Measurements from ENCODE around the gene MSX2.
A peak's percentile ranks its signal among the peaks of the same experiment; 100 is the strongest.

MSX2 gene

DNA sequence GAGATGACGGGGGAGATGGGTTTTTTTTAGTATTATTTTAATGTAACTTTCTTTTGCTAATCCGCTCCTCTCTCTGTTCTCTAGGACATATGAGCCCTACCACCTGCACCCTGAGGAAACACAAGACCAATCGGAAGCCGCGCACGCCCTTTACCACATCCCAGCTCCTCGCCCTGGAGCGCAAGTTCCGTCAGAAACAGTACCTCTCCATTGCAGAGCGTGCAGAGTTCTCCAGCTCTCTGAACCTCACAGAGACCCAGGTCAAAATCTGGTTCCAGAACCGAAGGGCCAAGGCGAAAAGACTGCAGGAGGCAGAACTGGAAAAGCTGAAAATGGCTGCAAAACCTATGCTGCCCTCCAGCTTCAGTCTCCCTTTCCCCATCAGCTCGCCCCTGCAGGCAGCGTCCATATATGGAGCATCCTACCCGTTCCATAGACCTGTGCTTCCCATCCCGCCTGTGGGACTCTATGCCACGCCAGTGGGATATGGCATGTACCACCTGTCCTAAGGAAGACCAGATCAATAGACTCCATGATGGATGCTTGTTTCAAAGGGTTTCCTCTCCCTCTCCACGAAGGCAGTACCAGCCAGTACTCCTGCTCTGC lies 4.8 kb downstream of the MSX2 start:
- Histone ChIP-seq H3K27ac (no peak overlapping the region), H3K4me3 (no peak overlapping the region)
- DNase-seq (ENCODE audit: low spot score), result no peak
- TF ChIP-seq, protein P1, sequence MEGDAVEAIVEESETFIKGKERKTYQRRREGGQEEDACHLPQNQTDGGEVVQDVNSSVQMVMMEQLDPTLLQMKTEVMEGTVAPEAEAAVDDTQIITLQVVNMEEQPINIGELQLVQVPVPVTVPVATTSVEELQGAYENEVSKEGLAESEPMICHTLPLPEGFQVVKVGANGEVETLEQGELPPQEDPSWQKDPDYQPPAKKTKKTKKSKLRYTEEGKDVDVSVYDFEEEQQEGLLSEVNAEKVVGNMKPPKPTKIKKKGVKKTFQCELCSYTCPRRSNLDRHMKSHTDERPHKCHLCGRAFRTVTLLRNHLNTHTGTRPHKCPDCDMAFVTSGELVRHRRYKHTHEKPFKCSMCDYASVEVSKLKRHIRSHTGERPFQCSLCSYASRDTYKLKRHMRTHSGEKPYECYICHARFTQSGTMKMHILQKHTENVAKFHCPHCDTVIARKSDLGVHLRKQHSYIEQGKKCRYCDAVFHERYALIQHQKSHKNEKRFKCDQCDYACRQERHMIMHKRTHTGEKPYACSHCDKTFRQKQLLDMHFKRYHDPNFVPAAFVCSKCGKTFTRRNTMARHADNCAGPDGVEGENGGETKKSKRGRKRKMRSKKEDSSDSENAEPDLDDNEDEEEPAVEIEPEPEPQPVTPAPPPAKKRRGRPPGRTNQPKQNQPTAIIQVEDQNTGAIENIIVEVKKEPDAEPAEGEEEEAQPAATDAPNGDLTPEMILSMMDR (IDR thresholded peaks at IDR 0.05), result no peak

DNA sequence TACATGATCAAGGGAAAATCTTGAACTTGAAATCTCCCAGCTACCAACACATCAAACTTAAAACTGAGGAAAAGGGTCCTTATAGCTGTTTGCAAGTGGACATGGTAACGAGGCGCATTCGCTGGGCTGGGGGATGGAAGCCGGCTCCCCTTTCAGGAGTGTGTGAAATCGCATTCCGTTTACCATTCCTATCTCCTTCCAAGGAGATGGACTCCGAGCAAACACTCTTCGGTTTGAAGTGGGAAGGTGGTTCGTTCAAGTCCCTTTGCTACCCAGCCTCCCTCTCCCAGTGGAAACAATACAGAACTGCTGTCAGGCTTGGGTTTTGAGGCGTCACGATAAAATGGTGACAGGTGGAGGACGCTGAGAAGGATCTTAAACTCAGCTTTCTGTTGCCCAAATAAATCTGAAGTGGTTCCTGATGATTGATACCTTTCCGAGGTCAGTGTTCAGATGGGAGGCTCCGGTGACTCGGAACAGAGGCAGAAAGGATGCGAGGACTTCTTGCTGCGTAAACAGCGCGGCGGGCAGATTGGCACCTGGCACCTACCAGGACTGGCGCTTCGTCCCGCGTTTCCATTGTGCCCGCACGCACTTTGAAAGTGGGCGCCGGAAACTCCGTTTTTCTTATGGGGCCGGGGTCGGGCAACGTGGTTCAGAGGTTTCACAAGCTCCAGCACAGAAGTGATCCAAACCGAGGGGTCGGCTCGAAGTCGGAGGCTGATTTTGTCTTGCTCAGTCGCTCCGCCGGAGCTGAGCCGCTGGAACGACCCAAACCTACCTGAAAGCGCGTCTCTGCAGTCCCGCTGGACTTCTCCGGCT lies 7.0 kb downstream of the MSX2 start:
- no peak overlapping the region for H3K27ac ChIP-seq
- TF ChIP-seq, protein P1 (IDR thresholded peaks at IDR 0.05), result no peak

DNA sequence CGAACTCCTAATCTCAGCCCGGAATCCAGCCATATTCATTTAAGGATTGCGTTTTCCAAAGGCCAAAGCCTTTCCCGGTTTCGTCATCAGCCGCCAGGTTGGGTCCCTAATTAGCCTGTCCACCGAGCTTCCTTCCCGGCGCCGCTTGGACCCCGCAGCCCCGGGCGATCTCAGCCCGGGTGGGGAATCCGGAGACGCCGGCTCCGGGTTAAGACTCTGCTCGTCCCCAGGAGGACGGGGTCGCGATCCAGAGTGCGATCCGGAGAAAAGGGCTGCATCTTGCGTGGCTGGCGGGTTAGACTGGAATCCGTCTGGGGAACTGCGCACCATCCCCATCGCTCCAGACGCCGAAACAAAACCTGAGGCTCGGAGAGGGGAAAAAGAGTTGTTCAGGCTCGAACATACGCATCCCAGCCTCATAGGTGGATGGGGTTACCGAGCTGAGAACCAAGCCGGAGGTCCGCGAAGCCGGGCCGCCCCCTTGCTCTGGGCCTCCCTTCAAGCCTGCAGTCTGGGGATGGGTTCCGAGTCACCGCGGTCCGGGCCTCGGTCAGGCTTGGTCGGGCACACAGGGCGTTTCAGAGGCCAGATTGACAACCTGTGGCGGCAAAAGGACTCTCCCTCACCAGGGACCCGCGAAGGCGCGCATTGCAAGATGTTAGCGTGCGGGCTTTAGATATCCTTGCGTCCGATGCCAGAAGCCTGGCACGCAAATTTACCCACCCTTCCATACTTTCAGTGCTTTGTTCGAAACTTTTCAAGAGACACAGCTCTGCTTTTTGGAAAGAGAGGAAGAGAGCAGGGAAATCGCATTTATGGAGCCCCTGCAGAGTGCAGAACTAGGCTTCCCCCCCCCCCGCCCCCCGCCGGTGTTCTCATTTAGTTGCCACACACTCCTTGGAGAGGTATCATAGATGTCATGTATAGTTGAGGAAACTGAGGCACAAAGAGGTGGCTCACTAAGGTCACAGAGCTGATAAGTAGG lies 7.9 kb downstream of the MSX2 start:
- DNase-seq (ENCODE audit: low spot score), result no peak
- peak overlapping the region; percentile 4 for H3K4me3 ChIP-seq
- H3K27ac ChIP-seq, result no peak overlapping the region
- TF ChIP-seq, protein P1 (IDR thresholded peaks at IDR 0.05), result no peak

More for the DNA sequence above, 7.0 kb downstream of the MSX2 start:
- peak overlapping the region; percentile 4 for H3K4me3 ChIP-seq
- DNase-seq (ENCODE audit: low spot score), result no peak

DNA sequence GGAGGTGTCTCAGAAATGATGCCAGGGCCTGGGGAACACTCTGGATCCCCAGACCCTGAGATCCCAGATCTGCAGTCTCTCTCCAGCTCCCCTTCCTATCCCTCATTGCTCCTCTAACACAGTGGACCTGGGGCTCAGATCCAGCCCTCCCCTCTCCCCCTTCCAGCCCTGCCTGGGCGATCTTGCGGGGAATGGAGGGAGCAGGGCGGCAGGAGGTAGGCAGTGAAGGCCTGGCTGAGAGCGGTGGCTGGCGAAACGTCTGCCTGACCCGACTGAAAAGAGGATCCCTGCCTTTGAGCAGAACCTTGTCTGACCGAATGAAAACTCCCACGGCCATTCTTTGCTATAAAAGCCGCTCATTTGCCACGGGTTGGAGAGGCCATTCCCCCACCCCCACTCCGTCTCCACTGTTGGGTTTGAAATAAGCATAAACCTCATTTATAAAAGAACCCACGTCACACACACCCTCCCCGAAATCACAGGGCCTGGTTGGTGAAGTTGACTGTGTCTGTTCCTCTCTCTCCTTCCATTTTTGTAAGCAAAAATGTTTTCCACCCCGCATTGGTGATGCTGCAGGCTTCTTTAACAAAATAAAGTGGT lies 8.8 kb downstream of the MSX2 start:
- no peak for DNase-seq (ENCODE audit: low spot score)
- no peak overlapping the region for H3K27ac ChIP-seq

DNA sequence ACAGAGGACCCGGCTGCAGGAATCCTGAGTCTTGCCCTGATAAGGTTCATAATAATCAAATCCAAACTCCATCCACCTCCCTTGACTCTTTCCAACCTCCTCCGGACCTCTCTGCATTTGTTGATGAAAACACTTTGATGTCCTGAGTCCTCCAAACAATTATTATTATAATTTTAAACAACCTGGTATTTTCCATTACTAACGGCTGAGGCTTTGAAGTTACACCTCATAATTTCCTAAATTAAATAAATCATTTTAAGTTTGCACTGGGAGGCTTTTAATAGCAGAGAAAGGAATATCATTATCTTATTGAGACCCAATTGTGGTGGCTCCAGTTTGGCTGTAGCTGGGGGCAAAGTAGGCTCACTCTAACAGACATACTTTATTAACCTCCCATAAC lies 9.5 kb downstream of the MSX2 start:
- Histone ChIP-seq H3K27ac (no peak overlapping the region), H3K4me3 (no peak overlapping the region)
- DNase-seq (ENCODE audit: low spot score), result no peak
- TF ChIP-seq, protein P1 (IDR thresholded peaks at IDR 0.05), result no peak

More for the DNA sequence above, 8.8 kb downstream of the MSX2 start:
- H3K4me3 ChIP-seq, result no peak overlapping the region
- TF ChIP-seq, protein P1 (IDR thresholded peaks at IDR 0.05), result no peak

All from coronary artery (tissue), 2 donors.